HG03521 (cell line): ENCODE measurements around the gene RNPEPL1.
A peak's percentile ranks its signal among the peaks of the same experiment; 100 is the strongest.
"Not testable (repeated sequence)": the region's sequence is repeated elsewhere in the genome, so short reads cannot be mapped to it uniquely, and the experiment has no call there.

Experiments used
- ATAC-seq: cut with Tn5 transposase; IDR thresholded peaks from one replicate; pipeline ENCODE4 v1.9.1; 2021; ENCODE audit warnings: mild to moderate bottlenecking, moderate library complexity; ENCODE audit not compliant: unreplicated experiment

RNPEPL1 gene, protein sequence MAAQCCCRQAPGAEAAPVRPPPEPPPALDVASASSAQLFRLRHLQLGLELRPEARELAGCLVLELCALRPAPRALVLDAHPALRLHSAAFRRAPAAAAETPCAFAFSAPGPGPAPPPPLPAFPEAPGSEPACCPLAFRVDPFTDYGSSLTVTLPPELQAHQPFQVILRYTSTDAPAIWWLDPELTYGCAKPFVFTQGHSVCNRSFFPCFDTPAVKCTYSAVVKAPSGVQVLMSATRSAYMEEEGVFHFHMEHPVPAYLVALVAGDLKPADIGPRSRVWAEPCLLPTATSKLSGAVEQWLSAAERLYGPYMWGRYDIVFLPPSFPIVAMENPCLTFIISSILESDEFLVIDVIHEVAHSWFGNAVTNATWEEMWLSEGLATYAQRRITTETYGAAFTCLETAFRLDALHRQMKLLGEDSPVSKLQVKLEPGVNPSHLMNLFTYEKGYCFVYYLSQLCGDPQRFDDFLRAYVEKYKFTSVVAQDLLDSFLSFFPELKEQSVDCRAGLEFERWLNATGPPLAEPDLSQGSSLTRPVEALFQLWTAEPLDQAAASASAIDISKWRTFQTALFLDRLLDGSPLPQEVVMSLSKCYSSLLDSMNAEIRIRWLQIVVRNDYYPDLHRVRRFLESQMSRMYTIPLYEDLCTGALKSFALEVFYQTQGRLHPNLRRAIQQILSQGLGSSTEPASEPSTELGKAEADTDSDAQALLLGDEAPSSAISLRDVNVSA

DNA sequence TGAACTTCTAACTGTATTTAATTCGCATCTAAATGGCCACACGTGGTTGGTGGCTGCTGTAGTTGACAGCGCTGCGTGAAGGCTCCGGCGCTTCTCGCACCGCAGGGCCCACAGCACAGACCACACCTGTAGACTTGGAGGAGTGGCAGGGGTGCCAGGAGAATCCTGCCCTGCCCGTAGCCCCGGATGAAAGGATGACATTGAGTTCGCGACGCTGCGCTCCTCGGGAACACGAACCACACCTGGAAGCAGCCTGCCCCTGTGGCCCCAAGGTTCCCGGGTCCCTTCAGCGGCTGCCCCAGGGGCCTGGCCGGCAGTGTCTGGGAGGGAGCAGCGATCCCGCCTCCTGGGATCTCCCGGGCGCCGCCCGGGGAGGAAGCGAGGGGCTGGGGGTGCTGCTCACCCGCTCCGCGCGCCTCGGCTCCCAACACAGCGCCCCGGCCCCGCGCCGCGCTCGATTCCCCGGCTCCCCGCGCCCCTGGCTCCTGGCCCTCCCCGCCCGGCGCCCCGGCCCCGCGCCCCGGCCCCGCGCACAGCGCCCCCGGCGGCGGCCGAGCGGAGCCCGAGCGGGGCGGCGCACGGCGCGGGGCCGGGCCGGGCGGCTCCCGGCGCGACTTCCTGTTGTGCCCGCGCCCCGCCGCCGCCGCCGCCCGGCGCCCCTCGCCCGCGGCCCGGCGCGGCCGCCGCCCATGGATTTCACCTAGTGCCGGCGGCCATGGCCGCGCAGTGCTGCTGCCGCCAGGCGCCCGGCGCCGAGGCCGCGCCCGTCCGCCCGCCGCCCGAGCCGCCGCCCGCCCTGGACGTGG, at the start of gene RNPEPL1:
RNPEPL1 (plus strand) TSS at position 613 of the 806 bp plus-strand sequence; CDS start at position 716, 103 bp downstream.
- peak; percentile 38 for ATAC-seq

DNA sequence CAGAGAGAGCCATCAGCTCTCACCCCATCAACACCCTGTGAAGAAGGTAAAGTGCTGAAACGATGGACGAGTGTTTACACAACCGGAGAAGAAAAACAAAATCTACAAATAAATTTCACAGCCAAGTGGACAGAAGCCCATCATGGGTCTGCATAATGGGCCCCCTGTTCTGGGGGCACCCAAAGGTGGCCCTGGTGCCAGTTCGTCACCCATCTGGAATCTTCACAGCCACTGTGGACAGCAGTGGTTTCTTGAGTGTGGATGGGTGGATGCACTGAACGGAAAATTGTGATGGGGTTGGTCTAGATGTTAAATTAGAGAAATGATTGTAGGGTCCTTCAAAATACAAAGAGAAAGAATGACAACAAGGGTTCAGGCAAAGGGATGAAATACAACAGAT, 49.3 kb upstream of the RNPEPL1 start:
- ATAC-seq = no peak

DNA sequence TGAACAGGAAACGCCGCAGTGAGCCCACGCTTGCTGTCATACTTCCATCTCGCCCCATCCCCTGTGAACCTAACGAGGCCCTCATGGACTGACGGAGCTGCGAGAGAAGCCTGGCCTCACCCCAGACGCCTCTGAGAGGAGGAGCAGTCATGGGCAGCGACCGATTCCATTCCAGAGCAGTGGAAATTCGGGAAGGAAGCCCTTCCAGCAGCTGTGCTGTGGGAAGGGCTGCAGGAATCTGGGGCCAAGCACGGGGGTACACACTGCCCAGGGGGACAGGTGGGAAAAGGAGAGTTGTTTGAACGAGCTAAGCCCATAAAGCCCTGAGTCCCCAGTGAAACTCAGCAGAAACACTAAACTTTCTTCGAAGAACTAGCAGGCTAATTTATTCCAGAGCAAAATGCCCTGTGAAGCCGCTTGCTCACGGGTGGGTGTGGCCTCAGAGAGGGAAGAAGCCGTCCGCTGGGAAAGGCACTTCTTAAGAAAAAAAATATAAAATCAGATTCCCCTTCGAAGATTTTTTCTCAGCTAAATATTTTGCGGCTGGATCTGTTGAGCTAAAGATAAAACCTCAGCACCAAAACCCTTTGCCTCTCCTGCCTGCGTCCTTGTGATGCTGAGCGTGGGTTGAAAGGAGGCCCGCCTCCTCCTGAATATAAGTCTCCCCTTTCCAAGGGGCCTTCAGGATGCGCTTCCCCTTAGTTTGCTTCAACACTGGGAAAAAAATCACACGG, 48.7 kb upstream of the RNPEPL1 start:
- no peak for ATAC-seq

DNA sequence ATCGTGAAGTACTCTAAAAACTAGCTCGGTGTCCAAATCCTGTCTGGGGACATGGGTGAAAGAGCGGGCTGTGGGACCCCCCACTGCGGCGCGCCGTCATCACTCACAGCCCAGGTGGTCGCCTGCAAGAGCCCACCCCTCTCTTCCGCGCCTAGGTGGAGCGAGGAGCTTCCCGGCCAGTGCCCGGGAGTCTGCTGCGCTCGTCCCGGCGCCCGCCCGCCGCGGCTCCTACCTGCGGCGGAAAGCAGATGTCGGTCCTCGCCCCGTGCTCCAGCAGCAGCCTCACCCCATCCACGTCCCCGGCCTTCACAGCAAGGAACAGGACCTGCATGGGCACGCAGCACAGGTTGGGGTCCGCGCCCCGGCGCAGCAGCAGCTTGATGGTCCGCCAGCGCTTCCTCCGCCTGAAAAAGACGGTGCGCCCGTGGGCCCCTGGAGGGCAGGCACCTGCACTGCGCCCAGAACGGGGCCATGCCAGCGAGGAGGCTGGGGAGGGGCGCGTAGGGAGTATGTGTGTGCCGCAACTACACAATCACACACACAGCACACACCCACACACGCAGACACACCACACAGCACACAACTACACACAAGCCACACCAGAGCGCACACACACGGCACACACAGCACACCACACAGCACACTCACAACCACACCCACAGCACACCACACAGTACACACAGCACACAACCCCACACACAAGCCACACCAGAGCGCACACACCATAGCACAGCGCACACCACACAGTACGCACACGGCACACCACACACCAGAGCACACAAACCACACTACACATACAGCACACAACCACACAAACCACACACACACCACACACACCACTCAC, 47.9 kb upstream of the RNPEPL1 start:
- no peak for ATAC-seq

DNA sequence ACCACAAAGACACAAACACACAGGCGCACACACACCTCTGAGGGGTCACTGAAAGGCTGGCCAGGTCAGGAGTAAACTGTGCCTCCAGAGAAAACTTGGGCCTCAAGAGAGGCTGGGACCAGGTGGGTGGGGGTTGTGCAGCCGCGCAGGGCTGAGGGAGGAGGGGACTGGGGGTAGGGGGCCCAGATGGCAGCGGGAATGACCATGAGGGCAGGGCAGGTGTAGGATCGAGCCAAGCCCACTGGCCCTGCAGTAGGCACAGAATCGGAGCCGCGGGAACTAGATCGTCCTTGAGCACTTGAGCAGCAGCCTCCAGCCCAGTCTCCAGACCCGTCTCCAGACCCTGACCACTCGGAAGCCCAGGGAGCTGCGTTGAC, 47.3 kb upstream of the RNPEPL1 start:
- no peak for ATAC-seq

DNA sequence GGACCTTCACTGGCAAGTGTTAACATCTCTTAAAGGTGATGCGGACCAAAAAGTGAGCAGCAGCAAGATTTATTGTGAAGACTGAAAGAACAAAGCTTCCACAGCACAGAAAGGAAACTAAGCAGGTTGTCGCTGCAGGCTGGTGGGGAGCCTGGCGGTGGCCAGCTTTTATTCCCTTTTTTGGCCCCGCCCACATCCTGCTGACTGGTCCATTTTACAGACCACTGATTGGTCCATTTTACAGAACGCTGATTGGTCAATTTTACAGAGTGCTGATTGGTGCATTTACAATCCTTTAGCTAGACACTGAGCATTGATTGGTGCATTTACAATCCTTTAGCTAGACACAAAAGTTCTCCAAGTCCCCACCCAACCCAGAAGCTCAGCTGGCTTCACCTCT, 46.4 kb upstream of the RNPEPL1 start:
- ATAC-seq = not testable (repeated sequence)

DNA sequence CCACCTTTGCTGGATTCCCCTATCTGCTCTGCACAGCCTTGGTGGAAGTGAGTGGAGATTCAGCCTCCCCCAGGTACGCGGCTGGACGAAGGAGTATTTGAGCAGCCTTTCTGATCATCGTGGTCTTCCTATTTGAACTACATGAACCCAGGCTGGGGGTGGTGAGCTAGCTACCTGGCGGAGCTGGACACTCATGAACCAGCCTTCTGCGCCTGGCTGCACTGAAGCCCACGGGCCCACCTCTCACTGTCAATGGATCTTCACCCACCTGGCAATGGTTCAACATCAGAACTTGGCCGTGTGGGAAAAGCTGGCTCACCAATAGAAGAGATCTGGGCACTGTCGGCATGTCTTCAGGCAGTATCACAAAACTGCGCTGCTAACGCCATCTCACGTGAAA, 45.9 kb upstream of the RNPEPL1 start:
- no peak for ATAC-seq

DNA sequence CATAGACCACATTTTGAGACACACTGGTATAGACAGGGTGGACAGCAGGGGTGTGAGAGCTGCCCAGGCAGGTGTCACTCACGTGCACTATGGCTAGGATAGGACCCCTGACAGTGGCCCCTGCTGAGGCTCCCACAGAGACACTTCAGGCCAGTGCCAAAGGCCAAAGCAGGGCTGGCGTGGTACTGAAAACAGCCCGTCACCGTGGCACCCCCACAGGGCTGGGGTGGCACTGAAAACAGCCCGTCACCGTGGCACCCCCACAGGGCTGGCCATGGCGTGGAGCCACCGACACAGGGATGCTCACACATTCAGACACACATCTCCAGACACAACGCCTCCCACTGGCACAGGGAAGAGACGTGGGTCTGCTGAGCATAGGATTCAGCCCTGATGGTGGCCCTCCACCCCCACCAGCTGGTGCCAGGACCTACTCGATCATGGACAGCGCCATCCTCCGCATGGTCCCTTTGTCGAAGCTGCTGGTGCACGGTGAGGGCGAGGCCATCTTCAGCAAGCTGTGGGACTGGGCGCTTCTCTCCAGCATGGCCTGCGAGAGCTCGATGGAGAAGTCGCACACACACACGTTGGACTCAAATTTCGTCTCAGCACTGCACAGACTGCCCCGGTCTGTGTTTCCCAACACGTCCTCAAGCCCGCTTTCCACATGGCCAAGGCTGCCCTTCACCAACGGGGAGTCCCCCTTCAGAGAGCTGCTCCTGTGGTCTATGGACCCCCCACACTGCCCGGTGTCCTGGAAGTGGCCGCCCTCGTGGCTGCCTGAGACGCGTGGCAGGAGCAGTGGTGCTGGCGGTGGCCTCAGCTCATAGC, 44.6 kb upstream of the RNPEPL1 start:
- no peak for ATAC-seq

DNA sequence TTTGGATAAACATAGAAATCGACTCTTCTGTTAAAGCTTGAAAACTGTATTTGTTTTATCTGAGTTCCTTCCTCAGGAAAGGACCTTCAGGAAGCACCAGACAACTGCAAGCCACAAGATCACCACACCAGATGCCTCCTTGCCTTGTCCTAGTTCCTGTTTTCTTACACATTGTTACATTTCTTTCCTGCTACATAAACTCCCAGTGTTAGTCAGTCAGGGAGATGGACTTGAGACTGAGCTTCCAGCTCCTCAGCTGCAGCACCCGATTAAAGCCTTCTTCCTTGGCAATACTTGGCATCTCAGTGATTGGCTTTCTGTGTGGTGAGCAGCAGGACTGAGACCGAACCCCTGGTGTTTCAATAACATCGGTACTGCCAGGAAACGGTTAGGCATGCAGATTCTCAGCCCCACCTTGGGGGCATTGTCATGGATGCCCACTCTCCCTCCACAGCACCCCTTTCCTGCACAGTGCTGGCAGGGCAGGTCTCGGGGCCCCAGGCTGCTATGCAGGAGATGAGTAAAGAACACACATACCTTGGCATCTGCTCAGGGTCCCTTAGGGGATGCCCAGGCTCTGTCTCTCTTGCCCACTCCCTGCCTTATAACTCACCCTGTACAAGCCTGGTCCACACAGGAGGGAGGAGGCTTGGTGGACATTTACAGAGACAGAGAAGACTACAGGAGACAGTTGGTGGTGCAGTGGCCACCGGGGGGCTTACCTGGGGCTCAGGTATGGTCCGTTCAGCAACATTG, 43.1 kb upstream of the RNPEPL1 start:
- no peak for ATAC-seq

DNA sequence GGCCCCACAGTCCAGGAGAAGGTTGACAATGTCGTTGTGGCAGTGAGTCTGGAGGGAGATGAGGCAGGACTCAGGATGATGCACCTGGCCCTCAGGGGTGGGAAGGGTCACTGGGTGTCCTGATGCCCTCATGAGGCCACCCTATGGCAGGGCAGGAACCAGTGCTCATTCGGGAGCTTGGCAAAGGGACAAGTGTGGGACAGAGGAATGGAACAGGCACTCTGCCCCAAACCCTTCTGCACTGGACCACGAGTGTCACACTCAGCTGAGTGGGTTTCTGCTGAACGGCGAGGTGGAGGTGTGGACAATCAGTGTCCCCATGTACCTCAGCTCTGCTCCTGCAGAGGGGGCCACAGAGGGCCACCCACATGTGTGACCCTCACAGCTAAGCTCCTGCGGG, 42.5 kb upstream of the RNPEPL1 start:
- ATAC-seq = no peak

DNA sequence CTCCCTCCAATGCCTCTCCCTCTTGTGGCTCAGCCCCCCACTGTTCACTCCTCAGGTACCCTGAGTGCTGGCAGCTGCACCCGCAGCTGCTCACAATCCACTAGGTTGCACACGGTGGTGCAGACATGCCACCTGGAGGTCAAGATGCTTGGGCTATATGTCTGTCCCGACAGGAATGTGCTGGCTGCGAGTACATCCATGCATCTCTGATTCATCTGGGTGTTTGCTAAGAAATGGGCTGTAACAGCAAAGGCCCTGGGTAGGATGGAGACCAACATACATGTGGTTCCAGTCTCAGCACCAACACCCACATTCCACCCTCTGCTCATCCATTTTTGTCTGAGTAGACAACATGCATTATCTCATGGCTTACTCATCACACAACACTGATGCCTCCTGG, 41.8 kb upstream of the RNPEPL1 start:
- no peak for ATAC-seq

DNA sequence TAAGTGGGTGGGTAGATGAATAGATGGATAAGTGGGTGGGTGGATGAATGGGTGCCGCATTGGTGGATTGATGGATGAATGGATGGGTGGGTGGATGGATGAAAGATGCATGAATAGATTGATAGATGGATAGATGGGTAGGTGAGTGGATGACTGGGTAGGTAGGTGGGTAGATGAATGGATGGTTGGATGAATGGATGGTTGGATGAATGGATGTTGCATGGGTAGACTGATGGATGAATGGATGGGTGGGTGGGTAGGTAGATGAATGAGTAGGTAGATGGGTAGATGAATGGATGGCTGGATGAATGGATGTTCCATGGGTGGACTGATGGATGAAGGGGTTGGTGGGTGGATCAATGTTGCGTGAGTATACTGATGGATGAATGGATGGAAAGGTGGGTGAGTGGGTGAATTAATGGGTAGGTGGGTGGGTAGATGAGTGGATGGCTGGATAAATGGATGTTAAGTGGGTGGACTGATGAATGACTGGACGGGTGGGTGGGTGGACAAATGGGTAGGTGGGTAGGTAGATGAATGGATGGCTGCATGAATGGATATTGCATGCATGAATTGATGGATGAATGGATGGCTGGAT, 41.0 kb upstream of the RNPEPL1 start:
- ATAC-seq = no peak

DNA sequence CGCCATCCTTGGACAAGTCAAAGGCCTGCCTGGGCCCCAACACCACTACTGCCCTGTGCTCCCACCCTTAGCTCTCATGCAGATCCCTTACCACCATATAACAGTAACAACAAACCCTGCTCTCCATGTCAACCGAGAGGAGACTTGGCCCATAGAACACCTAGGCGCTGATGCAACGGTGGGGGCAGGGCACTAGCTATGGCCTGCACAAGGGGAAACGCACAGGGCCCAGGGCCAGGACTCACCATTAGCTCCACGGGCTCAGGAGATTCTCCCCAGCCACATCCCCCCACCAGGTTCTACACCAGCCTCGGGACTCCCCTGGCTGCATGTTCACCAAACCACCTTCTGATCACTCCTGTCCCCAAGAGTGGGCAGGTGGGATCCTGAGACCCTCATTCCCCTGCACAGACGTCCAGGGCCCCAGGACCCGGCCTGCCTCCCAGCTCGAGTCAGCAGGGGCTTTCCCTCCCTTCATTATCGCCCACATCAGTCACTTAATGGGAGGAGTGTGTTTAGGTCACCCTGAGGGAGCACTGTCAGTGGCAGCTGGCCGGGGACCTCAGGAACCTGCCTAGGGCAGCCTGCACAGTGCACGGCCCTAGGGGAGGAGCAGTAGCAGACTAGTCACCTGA, 39.8 kb upstream of the RNPEPL1 start:
- no peak for ATAC-seq

DNA sequence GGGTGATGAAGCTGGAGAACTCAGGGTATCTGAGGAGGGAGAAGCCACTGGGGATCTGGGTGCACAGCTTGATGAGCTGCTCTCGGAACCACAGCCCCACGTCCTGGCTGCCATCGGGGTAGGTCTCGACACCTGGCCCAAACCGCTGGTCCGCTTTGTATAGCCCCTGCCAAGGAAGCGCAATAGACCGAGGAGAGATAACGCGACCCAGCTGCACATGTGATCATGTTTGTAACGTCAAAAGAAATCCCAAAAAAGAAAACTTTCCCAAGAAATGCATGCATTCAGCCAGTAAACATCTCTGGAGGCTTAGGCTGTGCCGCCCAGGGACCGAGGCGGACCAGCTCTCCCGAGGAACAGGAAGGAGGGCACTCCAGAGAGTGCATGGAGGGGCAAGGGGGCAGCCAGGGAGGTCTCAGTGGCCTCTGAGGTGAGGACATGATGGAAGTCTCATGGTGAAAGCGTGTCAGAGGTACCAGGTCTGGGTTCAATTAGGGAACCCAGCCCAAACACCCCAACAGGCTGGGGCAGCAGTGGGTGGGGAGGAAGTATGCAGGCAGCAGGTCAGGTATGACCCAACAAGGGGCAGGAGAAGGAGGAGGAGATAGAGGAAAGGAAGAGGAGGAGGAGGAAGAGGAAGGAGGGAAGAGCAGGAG, 38.8 kb upstream of the RNPEPL1 start:
- no peak for ATAC-seq

DNA sequence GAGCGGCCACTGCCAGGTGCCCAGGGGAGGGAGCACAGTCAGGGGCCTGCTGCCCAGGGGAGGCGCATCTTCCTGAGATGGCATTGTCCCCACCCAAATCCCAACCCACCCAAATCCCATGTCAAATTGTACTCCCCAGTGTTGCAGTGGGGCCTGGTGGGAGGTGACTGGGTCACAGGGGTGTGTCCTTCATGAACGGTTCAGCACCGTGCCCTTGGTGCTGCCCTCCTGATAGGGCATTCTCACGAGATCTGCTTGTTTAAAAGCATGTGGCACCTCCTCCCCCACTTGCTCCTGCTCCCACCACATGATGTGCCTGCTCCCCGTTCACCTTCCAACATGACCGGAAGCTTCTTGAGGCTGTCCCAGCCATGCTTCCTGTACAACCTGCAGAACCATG, 38.1 kb upstream of the RNPEPL1 start:
- ATAC-seq = no peak

DNA sequence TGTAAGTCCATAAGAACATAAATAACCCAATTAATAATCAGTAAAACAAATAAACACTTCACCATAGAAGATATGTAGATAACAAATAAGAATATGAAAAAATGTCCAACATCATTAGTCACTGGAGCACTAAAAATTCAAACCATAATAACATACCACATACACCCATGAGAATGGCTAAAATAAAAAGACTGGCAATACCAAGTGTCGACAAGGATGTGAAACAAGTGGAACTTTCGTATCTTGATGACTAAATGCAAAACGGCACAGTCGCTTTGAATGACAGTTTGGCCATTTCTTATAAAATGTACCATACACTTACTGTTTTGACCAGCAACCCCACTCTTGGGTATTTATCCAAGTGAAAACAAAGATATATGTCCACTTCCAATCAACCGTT, 37.2 kb upstream of the RNPEPL1 start:
- ATAC-seq = no peak
